Aorta (tissue), 5 donors: ENCODE measurements around the gene RIPK3. TPM values are rescaled to one million over a fixed set of nuclear protein-coding genes. Genes with fewer than 3 reads are reported as not detected.
"Not testable (repeated sequence)": the region's sequence is repeated elsewhere in the genome, so short reads cannot be mapped to it uniquely, and the experiment has no call there.

ENCODE experiments used
- ATAC-seq: fragments of 200-7000 bp; cut with Tn5 transposase; one replicate; pipeline ENCODE4 v1.9.1; 2022; ENCODE audit warnings: moderate library complexity; ENCODE audit not compliant: low FRiP score
- DNase-seq, 2 donors: peaks; one replicate each; pipeline ENCODE4 v3.0.0-alpha.2; 2020
- H3K27ac ChIP-seq, 2 donors: one replicate each; pipeline ENCODE4 v1.5.1; 2013; ENCODE audit warnings: low read length in 2 of 2, mild to moderate bottlenecking in 2 of 2, moderate library complexity in 2 of 2, control low read depth in 1 of 2, inconsistent platforms in 1 of 2, low read depth in 1 of 2
- H3K27me3 ChIP-seq, 2 donors: one replicate each; pipeline ENCODE4 v1.6.1; 2013; ENCODE audit warnings: control low read depth in 1 of 2, low read length in 1 of 2, mild to moderate bottlenecking in 1 of 2, moderate library complexity in 1 of 2; ENCODE audit not compliant: insufficient read depth in 2 of 2, control insufficient read depth in 1 of 2
- H3K36me3 ChIP-seq, 2 donors: one replicate each; pipeline ENCODE4 v1.6.1; 2013; ENCODE audit warnings: control low read depth in 1 of 2, low read length in 1 of 2, mild to moderate bottlenecking in 1 of 2; ENCODE audit not compliant: insufficient read depth in 2 of 2, control insufficient read depth in 1 of 2
- H3K4me1 ChIP-seq, 2 donors: one replicate each; pipeline ENCODE4 v1.6.1; 2013; ENCODE audit warnings: low read length in 2 of 2, control low read depth in 1 of 2, mild to moderate bottlenecking in 1 of 2, moderate library complexity in 1 of 2; ENCODE audit not compliant: insufficient read depth in 2 of 2, control insufficient read depth in 1 of 2
- H3K4me3 ChIP-seq, 2 donors: one replicate each; pipeline ENCODE4 v1.5.1; 2013; ENCODE audit warnings: low read length in 2 of 2, control low read depth in 1 of 2, mild to moderate bottlenecking in 1 of 2
- H3K9me3 ChIP-seq: one replicate; pipeline ENCODE4 v1.6.1; 2013; ENCODE audit warnings: mild to moderate bottlenecking, low read length; ENCODE audit not compliant: control insufficient read depth
- WGBS, 2 donors: extraction: QIAGEN DNeasy Blood & Tissue Kit; methylation state at CpG; one replicate each; pipeline ENCODE4 v1.1.7; 2013; 5-methylcytosine and 5-hydroxymethylcytosine counted together
- intact Hi-C, 2 donors: fragments of 100-400 bp; cut with DNase I; formaldehyde crosslinking; loops; one replicate each; pipeline versions ENCODE4 v1.14.2 to v1.15.0; 2022
- polyA plus RNA-seq, 2 donors: library from polyadenylated mRNA; stranded (reverse); fragments of 200-250 nt; gene quantifications; one replicate each; pipeline ENCODE4 v1.2.3, GENCODE V29; 2013
- total RNA-seq, 2 donors: library from RNA; stranded (reverse); fragmentation: NEBNext Ultra II Directional; extraction: Animal tissue kit (Norgen Biotek cat#: 25700); gene quantifications; one replicate each; pipeline ENCODE4 v1.2.1, GENCODE V29; 2021
- donor health status: healthy with polysubstance abuse.
- donor health status: Bipolar disorder and iron deficiency.
- donor health status: DM: no; HTN: no; CAD: no.
- donor health status: DM: no; HTN: no; CAD: no.
- donor health status: DM: yes; HTN: yes; CAD: no.

Gene RIPK3
- total and polyA plus RNA-seq, 4 donors = 4.0 to 15.8 (median 7.1) TPM

DNA sequence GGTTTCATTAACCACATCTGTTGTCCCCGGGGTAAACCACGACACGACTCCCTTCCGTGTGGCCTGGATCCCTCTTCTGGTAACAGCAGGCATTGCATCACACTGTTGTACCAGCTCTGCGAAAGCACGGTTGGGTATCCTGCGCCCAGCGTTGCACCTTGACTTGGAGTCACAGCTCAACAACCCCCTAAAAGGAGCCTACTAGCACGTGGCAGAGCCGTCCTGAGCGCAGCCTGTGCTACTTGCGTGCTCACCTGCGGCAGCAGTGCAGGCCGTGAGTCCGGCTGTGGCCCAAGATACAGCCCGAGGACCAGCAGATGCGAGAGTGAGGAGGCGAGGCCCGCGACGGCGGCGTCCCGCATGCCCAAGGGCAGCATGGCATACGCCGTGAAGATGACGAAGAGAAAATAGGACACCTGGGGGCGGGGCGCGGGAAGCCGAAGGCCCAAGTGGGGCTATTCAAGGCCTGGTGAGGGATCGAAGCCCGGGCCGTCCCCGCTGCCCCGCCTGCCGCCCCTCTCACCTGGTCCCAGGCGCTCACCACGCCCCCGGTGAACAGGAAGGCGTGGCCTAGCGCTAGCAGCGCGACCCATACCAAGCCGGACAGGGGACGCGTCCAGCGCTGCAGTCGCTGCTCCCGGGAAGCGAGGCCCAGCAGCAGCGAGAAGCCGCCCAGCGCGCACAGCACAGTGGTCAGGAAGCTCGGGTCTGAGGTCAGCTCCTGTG lies 7.4 kb downstream of the RIPK3 start:
- Histone ChIP-seq H3K4me3 (no peak overlapping the region), H3K27me3 (no peaks in the 10 kb centered on the region), H3K27ac (no peak overlapping the region), H3K9me3 (no peaks in the 10 kb centered on the region), H3K36me3 (no peaks in the 10 kb centered on the region), H3K4me1 (no peaks in the 10 kb centered on the region)
- WGBS, 2 donors = 6 to 10% methylated on average over 54 to 56 of the region's 56 CpGs
- DNase-seq = peak; percentile 82 to 84
- intact Hi-C loops = loop anchor here (2.0 kb wide), 1 partner anchor 104 kb away; no protein-coding TSS in a partner anchor
- ATAC-seq = peak; percentile 73

- DNase-seq = peak in 1 of 2 donors; percentile 73
- 56 to 57% methylated on average over 26 of the region's 26 CpGs for WGBS, 2 donors
- H3K36me3 ChIP-seq = no peaks in the 10 kb centered on the region
- H3K27ac ChIP-seq = no peak overlapping the region
- no peak for ATAC-seq
- no peaks in the 10 kb centered on the region for H3K27me3 ChIP-seq
- no peak overlapping the region for H3K4me3 ChIP-seq
- intact Hi-C loops = loop anchor here (2.0 kb wide), 1 partner anchor 105 kb away; no protein-coding TSS in a partner anchor
- no peaks in the 10 kb centered on the region for H3K9me3 ChIP-seq
- no peaks in the 10 kb centered on the region for H3K4me1 ChIP-seq
These were observed 8.0 kb downstream of the RIPK3 start for GRCh38 chr14:24331731-24332267.

GRCh38 chr14:24330973-24331674 lies 8.7 kb downstream of the RIPK3 start:
- H3K4me1 ChIP-seq = no peaks in the 10 kb centered on the region
- intact Hi-C loops = no loop called here
- ATAC-seq = no peak

DNA sequence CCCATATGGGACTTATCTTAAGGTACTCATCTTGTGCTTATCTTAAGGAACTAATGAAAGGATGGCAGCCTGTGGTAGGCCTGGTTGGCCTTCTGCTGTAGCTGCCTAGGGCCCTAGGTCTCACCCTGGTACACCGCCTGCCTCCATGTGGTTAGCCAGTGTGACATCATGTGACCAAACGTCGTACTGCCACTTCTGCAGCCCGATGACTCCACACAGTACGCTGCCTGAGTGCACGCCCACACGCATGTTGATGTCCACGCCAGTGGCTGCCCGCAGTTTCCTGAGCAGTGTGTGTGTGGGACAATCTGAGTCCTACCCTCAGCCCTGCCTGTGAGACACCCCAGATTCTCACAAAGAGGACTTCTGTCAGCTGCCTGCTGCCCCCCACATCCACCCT lies 10.1 kb downstream of the RIPK3 start:
- H3K27me3 ChIP-seq = no peaks in the 10 kb centered on the region
- H3K4me1 ChIP-seq = no peaks in the 10 kb centered on the region
- H3K9me3 ChIP-seq = no peaks in the 10 kb centered on the region
- H3K4me3 ChIP-seq = no peak overlapping the region
- ATAC-seq = no peak
- H3K36me3 ChIP-seq = no peaks in the 10 kb centered on the region
- DNase-seq = peak; percentile 77 to 89
- 84 to 86% methylated on average over 9 of the region's 9 CpGs for WGBS, 2 donors
- no peak overlapping the region for H3K27ac ChIP-seq
- intact Hi-C loops = no loop called here

More at GRCh38 chr14:24330973-24331674, 8.7 kb downstream of the RIPK3 start:
- WGBS, 2 donors = 91 to 92% methylated on average over 10 of the region's 10 CpGs
- no peak overlapping the region for H3K4me3 ChIP-seq
- H3K27me3 ChIP-seq = no peaks in the 10 kb centered on the region
- DNase-seq = peak in 1 of 2 donors; percentile 72
- no peaks in the 10 kb centered on the region for H3K9me3 ChIP-seq
- H3K36me3 ChIP-seq = no peaks in the 10 kb centered on the region
- H3K27ac ChIP-seq = no peak overlapping the region

- H3K27me3 ChIP-seq = no peaks in the 10 kb centered on the region
- no peaks in the 10 kb centered on the region for H3K4me1 ChIP-seq
- DNase-seq (peak in 1 of 2 donors; percentile 57), ATAC-seq (no peak)
- no peaks in the 10 kb centered on the region for H3K9me3 ChIP-seq
- no peak overlapping the region for H3K4me3 ChIP-seq
- H3K27ac ChIP-seq = no peak overlapping the region
- H3K36me3 ChIP-seq = no peaks in the 10 kb centered on the region
- intact Hi-C loops = no loop called here
- 90% methylated on average over 12 of the region's 12 CpGs for WGBS, 2 donors
These were observed 10.6 kb downstream of the RIPK3 start for GRCh38 chr14:24329073-24329663.

- H3K9me3 ChIP-seq, H3K27ac ChIP-seq, H3K4me1 ChIP-seq, H3K4me3 ChIP-seq, ATAC-seq, intact Hi-C loops, H3K27me3 ChIP-seq, H3K36me3 ChIP-seq: not testable (repeated sequence)
- 1% methylated on average over 9 of the region's 9 CpGs for WGBS, 2 donors
- peak; percentile 77 to 84 for DNase-seq
These were observed 11.9 kb downstream of the RIPK3 start for GRCh38 chr14:24327914-24328313.

DNA sequence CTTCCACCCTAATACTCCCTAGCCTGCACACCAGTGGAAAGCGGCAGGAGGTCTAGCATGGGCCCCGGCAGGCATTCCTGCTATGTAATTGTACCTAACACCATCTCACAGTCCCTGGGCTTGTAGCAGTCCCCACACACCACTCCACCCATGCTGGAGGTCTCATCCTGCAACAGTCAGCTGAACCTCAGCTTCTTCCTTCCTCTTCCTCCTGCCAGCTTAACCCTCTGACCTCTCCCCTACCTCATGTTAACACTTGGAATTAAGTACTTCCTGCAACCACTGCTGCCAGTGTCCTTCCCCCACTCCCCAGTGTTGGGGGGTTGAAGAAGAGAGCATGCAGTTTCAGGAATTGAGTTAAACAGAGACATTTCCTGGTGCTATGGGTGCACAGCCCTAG lies 12.5 kb downstream of the RIPK3 start:
- DNase-seq = peak in 1 of 2 donors; percentile 44
- ATAC-seq = no peak
- H3K27me3 ChIP-seq = no peaks in the 10 kb centered on the region
- H3K4me3 ChIP-seq = no peak overlapping the region
- no peaks in the 10 kb centered on the region for H3K36me3 ChIP-seq
- H3K9me3 ChIP-seq = no peaks in the 10 kb centered on the region
- H3K27ac ChIP-seq = no peak overlapping the region
- intact Hi-C loops = no loop called here
- 86 to 92% methylated on average over 2 of the region's 2 CpGs for WGBS, 2 donors
- H3K4me1 ChIP-seq = no peaks in the 10 kb centered on the region

- no peaks in the 10 kb centered on the region for H3K36me3 ChIP-seq
- intact Hi-C loops = no loop called here
These were observed 13.8 kb downstream of the RIPK3 start for GRCh38 chr14:24325963-24326362.

More at GRCh38 chr14:24325963-24326362, 13.8 kb downstream of the RIPK3 start:
- H3K9me3 ChIP-seq = no peaks in the 10 kb centered on the region
- no peaks in the 10 kb centered on the region for H3K27me3 ChIP-seq
- ATAC-seq (no peak), DNase-seq (peak in 1 of 2 donors; percentile 33)
- 76 to 79% methylated on average over 9 of the region's 9 CpGs for WGBS, 2 donors
- no peak overlapping the region for H3K4me3 ChIP-seq
- no peak overlapping the region for H3K27ac ChIP-seq
- no peaks in the 10 kb centered on the region for H3K4me1 ChIP-seq
